Pancreas (tissue), 10 donors: ENCODE measurements around the gene CCSER1. TPM values are rescaled to one million over a fixed set of nuclear protein-coding genes. Genes with fewer than 3 reads are reported as not detected.

ENCODE experiments used
- ATAC-seq, 4 donors: fragments of 200-7000 bp; cut with Tn5 transposase; one replicate each; pipeline versions ENCODE4 v1.8.0 to v1.9.1; 2020; ENCODE audit warnings: mild to moderate bottlenecking in 4 of 4, moderate library complexity in 4 of 4
- DNase-seq, 6 donors: peaks; one replicate each; pipeline ENCODE4 v3.0.0-alpha.2; 2020
- FAIRE-seq: peaks from 2 replicates; lab custom pipeline; 2012; peaks lifted over from hg19 to GRCh38; lab: Jason Lieb, UNC
- H3K27ac ChIP-seq, 4 donors: fragments of 200-600 bp; sonication (generic); 1 replicate in 3 of 4; 2 replicates in 1 of 4; pipeline versions ENCODE4 v1.5.0 to v1.8.0; 2020
- H3K27me3 ChIP-seq, 4 donors: fragments of 200-600 bp; one replicate each; pipeline ENCODE4 v1.8.0; 2021
- H3K36me3 ChIP-seq, 3 donors: fragments of 200-600 bp; sonication (generic) in 1 of 3; one replicate each; pipeline versions ENCODE4 v1.5.0 to v1.8.0; 2020 to 2021
- H3K4me1 ChIP-seq, 3 donors: fragments of 200-600 bp; one replicate each; pipeline ENCODE4 v1.8.0; 2021
- H3K4me3 ChIP-seq, 4 donors: fragments of 200-600 bp; sonication (generic) in 2 of 4; one replicate each; pipeline versions ENCODE4 v1.5.0 to v1.8.0; 2020 to 2021
- H3K9me3 ChIP-seq, 4 donors: fragments of 200-600 bp; one replicate each; pipeline ENCODE4 v1.8.0; 2021
- WGBS, 2 donors: extraction: QIAGEN DNeasy Blood & Tissue Kit; methylation state at CpG; one replicate each; pipeline ENCODE4 v1.1.7; 2013; 5-methylcytosine and 5-hydroxymethylcytosine counted together
- intact Hi-C, 3 donors: fragments of 100-400 bp; cut with DNase I; formaldehyde crosslinking; loops; one replicate each; pipeline versions ENCODE4 v1.11.1 to v1.14.2; 2022
- polyA plus RNA-seq, 2 donors: library from polyadenylated mRNA; stranded (reverse); fragments of 200-250 nt; gene quantifications; one replicate each; pipeline ENCODE4 v1.2.3, GENCODE V29; 2013
- total RNA-seq, 6 donors: library from RNA; stranded (reverse); fragmentation: NEBNext Ultra II Directional in 4 of 6; extraction: Animal tissue kit (Norgen Biotek cat#: 25700) in 4 of 6; gene quantifications; one replicate each; pipeline versions ENCODE4 v1.2.1 to v1.2.4, GENCODE V29; 2021 to 2023
- TF ChIP-seq, protein P1 (sequence below), 4 donors: fragments of 200-600 bp; sonication (generic) in 3 of 4; IDR thresholded peaks; one replicate each; pipeline versions ENCODE4 v1.5.0 to v1.8.0; 2021; ENCODE audit warnings: antibody characterized with exemption in 4 of 4
- donor health status: healthy with polysubstance abuse.
- donor health status: DM: no; HTN: no; CAD: no; lungs with moderate emphysema.
- donor health status: DM: no; HTN: no; CAD: no.
- donor health status: control.
- donor health status: control.
- donor health status: Bipolar disorder and iron deficiency.
- donor health status: DM: yes; HTN: yes; CAD: no.
- donor health status: DM: no; HTN: no; CAD: no.
- donor health status: DM: no; HTN: no; CAD: no.
- donor health status: DM: yes; HTN: yes; CAD: no.

CCSER1 gene
- total and polyA plus RNA-seq, 8 donors = 0.99 to 12.7 (median 5.1) TPM

GRCh38 chr4:90185416-90185815 is 58.2 kb downstream of the CCSER1 start:
- intact Hi-C loops = no loop called here
- H3K36me3 ChIP-seq = no peaks in the 10 kb centered on the region
- no peaks in the 10 kb centered on the region for H3K9me3 ChIP-seq
- DNase-seq (no peak), ATAC-seq (no peak), FAIRE-seq (no peak)
- WGBS, 2 donors = 86 to 90% methylated on average over 1 of the region's 1 CpG
- no peaks in the 10 kb centered on the region for H3K27me3 ChIP-seq
- peaks cover 4 to 10% (median 7%) of the 10 kb centered on the region in 3 donors for H3K4me1 ChIP-seq
- TF ChIP-seq, protein P1, sequence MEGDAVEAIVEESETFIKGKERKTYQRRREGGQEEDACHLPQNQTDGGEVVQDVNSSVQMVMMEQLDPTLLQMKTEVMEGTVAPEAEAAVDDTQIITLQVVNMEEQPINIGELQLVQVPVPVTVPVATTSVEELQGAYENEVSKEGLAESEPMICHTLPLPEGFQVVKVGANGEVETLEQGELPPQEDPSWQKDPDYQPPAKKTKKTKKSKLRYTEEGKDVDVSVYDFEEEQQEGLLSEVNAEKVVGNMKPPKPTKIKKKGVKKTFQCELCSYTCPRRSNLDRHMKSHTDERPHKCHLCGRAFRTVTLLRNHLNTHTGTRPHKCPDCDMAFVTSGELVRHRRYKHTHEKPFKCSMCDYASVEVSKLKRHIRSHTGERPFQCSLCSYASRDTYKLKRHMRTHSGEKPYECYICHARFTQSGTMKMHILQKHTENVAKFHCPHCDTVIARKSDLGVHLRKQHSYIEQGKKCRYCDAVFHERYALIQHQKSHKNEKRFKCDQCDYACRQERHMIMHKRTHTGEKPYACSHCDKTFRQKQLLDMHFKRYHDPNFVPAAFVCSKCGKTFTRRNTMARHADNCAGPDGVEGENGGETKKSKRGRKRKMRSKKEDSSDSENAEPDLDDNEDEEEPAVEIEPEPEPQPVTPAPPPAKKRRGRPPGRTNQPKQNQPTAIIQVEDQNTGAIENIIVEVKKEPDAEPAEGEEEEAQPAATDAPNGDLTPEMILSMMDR (IDR thresholded peaks at IDR 0.05) = no peak
- no peak overlapping the region for H3K4me3 ChIP-seq
- no peak overlapping the region for H3K27ac ChIP-seq

GRCh38 chr4:90186229-90186628 is 59.0 kb downstream of the CCSER1 start:
- ATAC-seq = no peak
- no peak for DNase-seq
- Histone ChIP-seq H3K9me3 (no peaks in the 10 kb centered on the region), H3K27me3 (no peaks in the 10 kb centered on the region), H3K4me1 (peaks cover 4 to 10% (median 7%) of the 10 kb centered on the region in 3 donors), H3K27ac (no peak overlapping the region), H3K4me3 (no peak overlapping the region), H3K36me3 (no peaks in the 10 kb centered on the region)
- FAIRE-seq = no peak
- 69 to 91% methylated on average over 1 of the region's 1 CpG for WGBS, 2 donors
- intact Hi-C loops = no loop called here
- TF ChIP-seq, protein P1 (IDR thresholded peaks at IDR 0.05) = no peak

DNA sequence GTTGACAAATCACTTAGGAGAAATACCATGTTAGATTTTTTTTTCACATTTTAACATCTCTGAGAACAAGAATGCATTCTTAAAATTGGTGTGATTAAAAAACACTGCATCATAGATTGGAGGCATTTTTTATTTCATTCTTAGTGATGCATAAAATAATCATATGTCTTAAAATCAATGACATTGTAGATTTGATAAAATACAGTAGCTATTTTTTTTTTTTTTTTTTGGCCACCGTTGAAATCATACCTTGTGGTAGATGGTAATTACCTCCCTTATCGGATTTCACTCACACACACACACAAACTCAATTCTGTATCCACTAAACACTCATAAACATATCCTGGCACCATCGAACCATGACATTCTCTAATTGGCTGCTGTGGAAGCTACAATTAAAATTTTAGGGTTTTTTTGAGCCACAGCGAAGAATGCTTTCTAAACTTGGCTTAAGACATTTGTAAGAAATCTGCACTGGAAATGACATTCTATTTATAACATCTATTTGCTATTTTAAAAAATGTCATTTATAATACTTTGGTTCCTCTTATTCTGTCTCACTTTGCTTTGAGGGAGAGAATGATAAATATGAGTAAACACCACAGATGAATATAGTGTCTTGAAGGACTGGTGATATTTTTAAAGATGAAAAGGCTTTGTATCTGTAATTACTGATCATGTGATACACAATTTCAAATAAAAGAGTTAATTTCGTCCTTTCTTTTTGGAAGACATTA is 60.1 kb downstream of the CCSER1 start:
- no peak for ATAC-seq
- intact Hi-C loops = no loop called here
- H3K9me3 ChIP-seq = no peaks in the 10 kb centered on the region
- FAIRE-seq = no peak
- no peak overlapping the region for H3K4me3 ChIP-seq
- TF ChIP-seq, protein P1 (IDR thresholded peaks at IDR 0.05) = no peak
- WGBS, 2 donors = 62 to 69% methylated on average over 5 of the region's 5 CpGs
- H3K36me3 ChIP-seq = no peaks in the 10 kb centered on the region
- H3K27ac ChIP-seq = no peak overlapping the region
- no peak for DNase-seq
- H3K27me3 ChIP-seq = no peaks in the 10 kb centered on the region
- H3K4me1 ChIP-seq = peaks cover 0 to 10% (median 5%) of the 10 kb centered on the region in 3 donors

- FAIRE-seq (no peak), DNase-seq (no peak), ATAC-seq (no peak)
- 94 to 98% methylated on average over 3 of the region's 3 CpGs for WGBS, 2 donors
- Histone ChIP-seq H3K9me3 (no peaks in the 10 kb centered on the region), H3K27me3 (no peaks in the 10 kb centered on the region), H3K4me1 (no peaks in the 10 kb centered on the region), H3K36me3 (no peaks in the 10 kb centered on the region), H3K27ac (no peak overlapping the region), H3K4me3 (no peak overlapping the region)
- intact Hi-C loops = no loop called here
- TF ChIP-seq, protein P1 (IDR thresholded peaks at IDR 0.05) = no peak
These were observed 62.0 kb downstream of the CCSER1 start for GRCh38 chr4:90189178-90189577.

GRCh38 chr4:90189946-90190345 is 62.8 kb downstream of the CCSER1 start:
- DNase-seq (no peak), FAIRE-seq (no peak), ATAC-seq (no peak)
- Histone ChIP-seq H3K4me1 (no peaks in the 10 kb centered on the region), H3K27ac (no peak overlapping the region), H3K36me3 (no peaks in the 10 kb centered on the region), H3K4me3 (no peak overlapping the region), H3K27me3 (no peaks in the 10 kb centered on the region), H3K9me3 (no peaks in the 10 kb centered on the region)
- TF ChIP-seq, protein P1 (IDR thresholded peaks at IDR 0.05) = no peak
- intact Hi-C loops = no loop called here
- WGBS, 2 donors = 91 to 98% methylated on average over 4 of the region's 4 CpGs
